ENCODE measurements around the gene ZNF775. TPM values are rescaled to one million over a fixed set of nuclear protein-coding genes. Genes with fewer than 3 reads are reported as not detected.

Gene ZNF775
- total and polyA plus RNA-seq, 2 of the 13 experiments (the other 11 are each of a cell fraction or from before 2014, with no cell fraction given): 3.1 to 3.2 TPM

DNA sequence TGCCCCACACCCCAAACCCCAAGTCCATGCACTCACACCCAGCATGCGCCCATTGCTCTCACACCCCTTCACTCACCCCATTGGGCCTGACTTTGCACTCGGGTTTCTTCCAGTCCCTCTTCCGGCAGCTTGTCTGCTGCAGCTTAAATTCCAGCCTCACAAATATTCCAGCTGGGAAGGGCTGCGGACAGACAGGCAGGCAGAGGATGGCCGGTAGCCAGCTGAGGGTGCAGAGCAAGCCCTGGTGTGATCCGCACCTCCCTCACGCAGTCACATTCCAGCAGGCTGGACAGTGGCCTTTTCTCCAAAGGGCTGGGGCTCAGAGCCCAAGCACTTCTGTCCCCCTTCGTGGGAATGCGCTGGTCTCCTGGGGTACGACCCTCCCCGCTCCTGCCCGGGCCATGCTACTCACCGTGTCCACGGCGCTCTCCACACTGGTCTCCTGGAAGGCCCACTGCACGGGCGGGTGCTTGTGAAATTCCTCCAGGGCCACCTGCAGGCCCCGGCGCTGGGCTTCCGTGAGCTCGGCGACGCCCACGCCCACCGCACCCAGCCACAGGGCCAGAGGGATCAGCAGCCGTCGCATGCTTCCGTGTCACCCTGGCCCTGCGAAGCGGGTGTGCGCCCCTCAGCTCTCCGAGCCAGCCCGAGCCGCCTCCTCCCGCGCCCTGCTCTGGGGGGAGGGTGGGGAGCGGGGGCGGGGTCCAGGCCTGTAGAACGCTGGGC lies 38.9 kb upstream of the ZNF775 start (continued):
- TF ChIP-seq, protein P1, sequence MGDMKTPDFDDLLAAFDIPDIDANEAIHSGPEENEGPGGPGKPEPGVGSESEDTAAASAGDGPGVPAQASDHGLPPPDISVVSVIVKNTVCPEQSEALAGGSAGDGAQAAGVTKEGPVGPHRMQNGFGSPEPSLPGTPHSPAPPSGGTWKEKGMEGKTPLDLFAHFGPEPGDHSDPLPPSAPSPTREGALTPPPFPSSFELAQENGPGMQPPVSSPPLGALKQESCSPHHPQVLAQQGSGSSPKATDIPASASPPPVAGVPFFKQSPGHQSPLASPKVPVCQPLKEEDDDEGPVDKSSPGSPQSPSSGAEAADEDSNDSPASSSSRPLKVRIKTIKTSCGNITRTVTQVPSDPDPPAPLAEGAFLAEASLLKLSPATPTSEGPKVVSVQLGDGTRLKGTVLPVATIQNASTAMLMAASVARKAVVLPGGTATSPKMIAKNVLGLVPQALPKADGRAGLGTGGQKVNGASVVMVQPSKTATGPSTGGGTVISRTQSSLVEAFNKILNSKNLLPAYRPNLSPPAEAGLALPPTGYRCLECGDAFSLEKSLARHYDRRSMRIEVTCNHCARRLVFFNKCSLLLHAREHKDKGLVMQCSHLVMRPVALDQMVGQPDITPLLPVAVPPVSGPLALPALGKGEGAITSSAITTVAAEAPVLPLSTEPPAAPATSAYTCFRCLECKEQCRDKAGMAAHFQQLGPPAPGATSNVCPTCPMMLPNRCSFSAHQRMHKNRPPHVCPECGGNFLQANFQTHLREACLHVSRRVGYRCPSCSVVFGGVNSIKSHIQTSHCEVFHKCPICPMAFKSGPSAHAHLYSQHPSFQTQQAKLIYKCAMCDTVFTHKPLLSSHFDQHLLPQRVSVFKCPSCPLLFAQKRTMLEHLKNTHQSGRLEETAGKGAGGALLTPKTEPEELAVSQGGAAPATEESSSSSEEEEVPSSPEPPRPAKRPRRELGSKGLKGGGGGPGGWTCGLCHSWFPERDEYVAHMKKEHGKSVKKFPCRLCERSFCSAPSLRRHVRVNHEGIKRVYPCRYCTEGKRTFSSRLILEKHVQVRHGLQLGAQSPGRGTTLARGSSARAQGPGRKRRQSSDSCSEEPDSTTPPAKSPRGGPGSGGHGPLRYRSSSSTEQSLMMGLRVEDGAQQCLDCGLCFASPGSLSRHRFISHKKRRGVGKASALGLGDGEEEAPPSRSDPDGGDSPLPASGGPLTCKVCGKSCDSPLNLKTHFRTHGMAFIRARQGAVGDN (CRISPR knock-in tag; IDR thresholded peaks at IDR 0.05): peak; percentile 89
- TF ChIP-seq KMT2A (CRISPR knock-in tag; IDR thresholded peaks at IDR 0.05) (peak; percentile 60; the same call in 1 of the 2 replicates), SNRNP70 (IDR thresholded peaks at IDR 0.05; ENCODE audit: low read depth, low read length) (no peak), NFRKB (IDR thresholded peaks at IDR 0.05) (no peak), MED8 (CRISPR knock-in tag; IDR thresholded peaks at IDR 0.05; ENCODE audit: insufficient replicate concordance) (no peak), ZKSCAN5 (CRISPR knock-in tag; IDR thresholded peaks at IDR 0.05) (peak; percentile 21; the same call in 1 of the 2 replicates), ZNF292 (CRISPR knock-in tag; IDR thresholded peaks at IDR 0.05; ENCODE audit: borderline replicate concordance, low read depth) (peak; percentile 88), SAP130 (CRISPR knock-in tag; IDR thresholded peaks at IDR 0.05; ENCODE audit: low read depth) (peak; percentile 74), POGZ (CRISPR knock-in tag; IDR thresholded peaks at IDR 0.05) (0 out of 2 replicates have a peak, but pooled peaks have one; percentile 24), TCF12 (IDR thresholded peaks at IDR 0.05) (no peak), TCF12 (CRISPR knock-in tag; IDR thresholded peaks at IDR 0.05) (no peak)
- TF ChIP-seq, protein P2, sequence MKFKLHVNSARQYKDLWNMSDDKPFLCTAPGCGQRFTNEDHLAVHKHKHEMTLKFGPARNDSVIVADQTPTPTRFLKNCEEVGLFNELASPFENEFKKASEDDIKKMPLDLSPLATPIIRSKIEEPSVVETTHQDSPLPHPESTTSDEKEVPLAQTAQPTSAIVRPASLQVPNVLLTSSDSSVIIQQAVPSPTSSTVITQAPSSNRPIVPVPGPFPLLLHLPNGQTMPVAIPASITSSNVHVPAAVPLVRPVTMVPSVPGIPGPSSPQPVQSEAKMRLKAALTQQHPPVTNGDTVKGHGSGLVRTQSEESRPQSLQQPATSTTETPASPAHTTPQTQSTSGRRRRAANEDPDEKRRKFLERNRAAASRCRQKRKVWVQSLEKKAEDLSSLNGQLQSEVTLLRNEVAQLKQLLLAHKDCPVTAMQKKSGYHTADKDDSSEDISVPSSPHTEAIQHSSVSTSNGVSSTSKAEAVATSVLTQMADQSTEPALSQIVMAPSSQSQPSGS (CRISPR knock-in tag; IDR thresholded peaks at IDR 0.05): no peak
- TF ChIP-seq, protein P3, sequence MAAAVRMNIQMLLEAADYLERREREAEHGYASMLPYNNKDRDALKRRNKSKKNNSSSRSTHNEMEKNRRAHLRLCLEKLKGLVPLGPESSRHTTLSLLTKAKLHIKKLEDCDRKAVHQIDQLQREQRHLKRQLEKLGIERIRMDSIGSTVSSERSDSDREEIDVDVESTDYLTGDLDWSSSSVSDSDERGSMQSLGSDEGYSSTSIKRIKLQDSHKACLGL (CRISPR knock-in tag; IDR thresholded peaks at IDR 0.05): peak; percentile 46; the same call in 1 of the 2 replicates
- TF ChIP-seq, protein P4, sequence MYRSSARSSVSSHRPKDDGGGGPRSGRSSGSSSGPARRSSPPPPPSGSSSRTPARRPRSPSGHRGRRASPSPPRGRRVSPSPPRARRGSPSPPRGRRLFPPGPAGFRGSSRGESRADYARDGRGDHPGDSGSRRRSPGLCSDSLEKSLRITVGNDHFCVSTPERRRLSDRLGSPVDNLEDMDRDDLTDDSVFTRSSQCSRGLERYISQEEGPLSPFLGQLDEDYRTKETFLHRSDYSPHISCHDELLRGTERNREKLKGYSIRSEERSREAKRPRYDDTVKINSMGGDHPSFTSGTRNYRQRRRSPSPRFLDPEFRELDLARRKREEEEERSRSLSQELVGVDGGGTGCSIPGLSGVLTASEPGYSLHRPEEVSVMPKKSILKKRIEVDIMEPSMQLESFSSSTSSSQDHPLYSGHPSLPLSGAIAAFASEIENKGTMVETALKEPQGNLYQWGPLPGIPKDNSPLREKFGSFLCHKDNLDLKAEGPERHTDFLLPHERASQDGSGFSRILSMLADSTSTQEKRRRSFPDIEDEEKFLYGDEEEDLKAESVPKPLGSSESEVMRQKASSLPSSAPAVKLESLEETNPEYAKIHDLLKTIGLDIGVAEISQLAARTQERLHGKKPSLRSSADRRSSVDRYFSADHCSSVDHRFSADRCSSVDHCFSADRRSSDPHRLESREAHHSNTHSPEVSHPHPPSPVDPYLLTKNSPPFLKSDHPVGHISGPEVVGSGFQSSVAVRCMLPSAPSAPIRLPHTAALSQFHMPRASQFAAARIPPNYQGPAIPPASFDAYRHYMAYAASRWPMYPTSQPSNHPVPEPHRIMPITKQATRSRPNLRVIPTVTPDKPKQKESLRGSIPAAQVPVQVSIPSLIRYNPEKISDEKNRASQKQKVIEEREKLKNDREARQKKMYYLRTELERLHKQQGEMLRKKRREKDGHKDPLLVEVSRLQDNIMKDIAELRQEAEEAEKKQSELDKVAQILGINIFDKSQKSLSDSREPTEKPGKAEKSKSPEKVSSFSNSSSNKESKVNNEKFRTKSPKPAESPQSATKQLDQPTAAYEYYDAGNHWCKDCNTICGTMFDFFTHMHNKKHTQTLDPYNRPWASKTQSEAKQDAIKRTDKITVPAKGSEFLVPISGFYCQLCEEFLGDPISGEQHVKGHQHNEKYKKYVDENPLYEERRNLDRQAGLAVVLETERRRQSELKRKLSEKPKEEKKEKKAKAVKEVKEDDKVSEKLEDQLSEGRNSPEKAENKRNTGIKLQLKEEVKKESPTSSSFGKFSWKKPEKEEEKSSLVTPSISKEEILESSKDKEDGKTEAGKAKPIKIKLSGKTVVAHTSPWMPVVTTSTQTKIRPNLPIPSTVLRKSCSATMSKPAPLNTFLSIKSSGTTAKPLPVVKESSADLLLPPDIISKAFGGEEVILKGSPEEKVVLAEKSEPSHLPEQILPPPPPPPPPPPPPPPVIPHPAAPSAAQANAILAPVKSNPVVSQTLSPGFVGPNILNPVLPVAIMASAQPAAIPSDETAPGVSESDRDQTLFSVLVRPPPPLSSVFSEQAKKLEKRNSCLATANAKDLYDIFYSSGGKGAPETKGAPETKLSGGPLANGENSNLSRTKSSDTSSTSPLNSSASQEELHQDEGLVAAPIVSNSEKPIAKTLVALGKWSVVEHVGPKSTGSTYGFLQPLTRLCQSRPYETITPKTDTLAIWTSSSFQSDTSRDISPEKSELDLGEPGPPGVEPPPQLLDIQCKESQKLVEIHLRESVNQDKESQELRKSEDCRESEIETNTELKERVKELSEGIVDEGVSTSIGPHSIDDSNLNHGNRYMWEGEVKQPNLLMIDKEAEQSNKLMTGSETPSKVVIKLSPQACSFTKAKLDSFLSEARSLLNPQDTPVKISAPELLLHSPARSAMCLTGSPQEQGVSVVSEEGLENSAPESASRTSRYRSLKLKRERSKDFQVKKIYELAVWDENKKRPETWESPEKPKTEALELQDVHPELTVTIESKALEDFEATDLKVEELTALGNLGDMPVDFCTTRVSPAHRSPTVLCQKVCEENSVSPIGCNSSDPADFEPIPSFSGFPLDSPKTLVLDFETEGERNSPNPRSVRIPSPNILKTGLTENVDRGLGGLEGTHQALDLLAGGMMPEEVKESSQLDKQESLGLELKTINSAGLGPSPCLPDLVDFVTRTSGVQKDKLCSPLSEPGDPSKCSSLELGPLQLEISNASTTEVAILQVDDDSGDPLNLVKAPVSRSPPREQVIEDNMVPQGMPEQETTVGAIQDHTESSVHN (CRISPR knock-in tag; IDR thresholded peaks at IDR 0.05): no peak
